Panc1 (cell line): ENCODE measurements around the gene FOXO6.

Source experiments
- CTCF ChIP-seq: fragments of 450-650 bp; IDR thresholded peaks from 2 replicates; pipeline ENCODE4 v1.5.1; 2017; ENCODE audit warnings: mild to moderate bottlenecking
- POLR2AphosphoS5 ChIP-seq: IDR thresholded peaks from 2 replicates; pipeline ENCODE4 v1.6.1; 2012; ENCODE audit warnings: mild to moderate bottlenecking, low read depth, low read length, moderate library complexity
- SIN3A ChIP-seq: IDR thresholded peaks from 2 replicates; pipeline ENCODE4 v1.6.1; 2012; ENCODE audit warnings: low read depth, mild to moderate bottlenecking, low read length, moderate library complexity, borderline replicate concordance; ENCODE audit not compliant: insufficient read depth
- TCF7L2 ChIP-seq: IDR thresholded peaks from 2 replicates; pipeline ENCODE4 v1.6.1; 2011; ENCODE audit warnings: mild to moderate bottlenecking, low read depth, low read length, inconsistent platforms
- TF ChIP-seq, protein P1 (sequence below), 2 experiments: IDR thresholded peaks; 2 replicates each; pipeline ENCODE4 v1.6.1; 2011 to 2012; ENCODE audit warnings: low read depth in 2 of 2, control low read depth in 1 of 2, low read length in 1 of 2, mild to moderate bottlenecking in 1 of 2, moderate library complexity in 1 of 2; ENCODE audit not compliant: insufficient read depth in 1 of 2

- TF ChIP-seq CTCF (no peak), POLR2AphosphoS5 (no peak), TCF7L2 (no peak), SIN3A (no peak)
- TF ChIP-seq, protein P1, sequence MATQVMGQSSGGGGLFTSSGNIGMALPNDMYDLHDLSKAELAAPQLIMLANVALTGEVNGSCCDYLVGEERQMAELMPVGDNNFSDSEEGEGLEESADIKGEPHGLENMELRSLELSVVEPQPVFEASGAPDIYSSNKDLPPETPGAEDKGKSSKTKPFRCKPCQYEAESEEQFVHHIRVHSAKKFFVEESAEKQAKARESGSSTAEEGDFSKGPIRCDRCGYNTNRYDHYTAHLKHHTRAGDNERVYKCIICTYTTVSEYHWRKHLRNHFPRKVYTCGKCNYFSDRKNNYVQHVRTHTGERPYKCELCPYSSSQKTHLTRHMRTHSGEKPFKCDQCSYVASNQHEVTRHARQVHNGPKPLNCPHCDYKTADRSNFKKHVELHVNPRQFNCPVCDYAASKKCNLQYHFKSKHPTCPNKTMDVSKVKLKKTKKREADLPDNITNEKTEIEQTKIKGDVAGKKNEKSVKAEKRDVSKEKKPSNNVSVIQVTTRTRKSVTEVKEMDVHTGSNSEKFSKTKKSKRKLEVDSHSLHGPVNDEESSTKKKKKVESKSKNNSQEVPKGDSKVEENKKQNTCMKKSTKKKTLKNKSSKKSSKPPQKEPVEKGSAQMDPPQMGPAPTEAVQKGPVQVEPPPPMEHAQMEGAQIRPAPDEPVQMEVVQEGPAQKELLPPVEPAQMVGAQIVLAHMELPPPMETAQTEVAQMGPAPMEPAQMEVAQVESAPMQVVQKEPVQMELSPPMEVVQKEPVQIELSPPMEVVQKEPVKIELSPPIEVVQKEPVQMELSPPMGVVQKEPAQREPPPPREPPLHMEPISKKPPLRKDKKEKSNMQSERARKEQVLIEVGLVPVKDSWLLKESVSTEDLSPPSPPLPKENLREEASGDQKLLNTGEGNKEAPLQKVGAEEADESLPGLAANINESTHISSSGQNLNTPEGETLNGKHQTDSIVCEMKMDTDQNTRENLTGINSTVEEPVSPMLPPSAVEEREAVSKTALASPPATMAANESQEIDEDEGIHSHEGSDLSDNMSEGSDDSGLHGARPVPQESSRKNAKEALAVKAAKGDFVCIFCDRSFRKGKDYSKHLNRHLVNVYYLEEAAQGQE (IDR thresholded peaks at IDR 0.05; ENCODE audit: insufficient read depth in 1 of 2, low read depth in 2 of 2, low read length in 1 of 2), result no peak
Measured at GRCh38 chr1:41397020-41397419, 35.8 kb downstream of the FOXO6 start.
